Erythroblast (primary cell): ENCODE measurements around the gene ZNF578.

Source experiments
- GATA1 ChIP-seq: IDR thresholded peaks from 2 replicates; pipeline ENCODE4 v1.6.1; 2011; ENCODE audit warnings: low read depth, mild to moderate bottlenecking, control low read depth, low read length, moderate library complexity
- POLR2A ChIP-seq: IDR thresholded peaks from 2 replicates; pipeline ENCODE4 v1.6.1; 2011; ENCODE audit warnings: mild to moderate bottlenecking, low read length

- TF ChIP-seq POLR2A (no peak), GATA1 (no peak)
These were observed 101.0 kb downstream of the ZNF578 start for GRCh38 chr19:52554216-52554971.
